Transverse colon (tissue), 4 donors: Measurements from ENCODE around the gene CDK9.
"Not testable (repeated sequence)": the region's sequence is repeated elsewhere in the genome, so short reads cannot be mapped to it uniquely, and the experiment has no call there.

Experiments used
- POLR2A ChIP-seq: fragments of 450-650 bp; IDR thresholded peaks from one replicate; pipeline ENCODE4 v1.6.1; 2016; ENCODE audit warnings: antibody characterized with exemption, mild to moderate bottlenecking, moderate library complexity
- POLR2AphosphoS5 ChIP-seq, 3 donors: sonication (generic); formaldehyde crosslinking; IDR thresholded peaks; one replicate each; pipeline ENCODE4 v1.6.1; 2016; ENCODE audit warnings: antibody characterized with exemption in 3 of 3
- TF ChIP-seq, protein P1 (sequence below), 5 experiments: fragments of 200-600 bp in 3 of 5; fragments of 450-650 bp in 2 of 5; sonication (generic) in 3 of 5; IDR thresholded peaks; 1 replicate in 2 of 5; 2 replicates in 3 of 5; pipeline ENCODE4 v1.5.1; 2016 to 2017; ENCODE audit warnings: antibody characterized with exemption in 5 of 5, inconsistent platforms in 3 of 5, mild to moderate bottlenecking in 2 of 5, moderate library complexity in 1 of 5

DNA sequence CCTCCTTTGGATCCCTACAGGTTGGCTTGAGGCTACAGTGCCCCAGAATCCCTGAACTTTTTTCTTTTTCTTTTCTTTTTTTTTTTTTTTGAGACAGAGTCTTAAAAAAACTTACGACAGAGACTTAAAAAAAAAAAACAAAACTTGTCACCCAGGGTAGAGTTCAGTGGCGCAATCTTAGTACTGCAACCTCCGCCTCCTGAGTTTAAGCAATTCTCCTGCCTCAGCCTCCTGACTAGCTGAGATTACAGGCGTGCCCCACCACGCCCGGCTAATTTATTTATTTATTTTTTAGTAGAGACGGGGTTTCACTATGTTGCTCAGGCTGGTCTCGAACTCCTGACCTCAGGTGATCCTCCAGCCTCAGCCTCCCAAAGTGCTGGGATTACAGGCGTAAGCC lies 4.9 kb upstream of the CDK9 start:
- not testable (repeated sequence) for TF ChIP-seq POLR2A; POLR2AphosphoS5 (IDR thresholded peaks at IDR 0.05)
- TF ChIP-seq, protein P1, sequence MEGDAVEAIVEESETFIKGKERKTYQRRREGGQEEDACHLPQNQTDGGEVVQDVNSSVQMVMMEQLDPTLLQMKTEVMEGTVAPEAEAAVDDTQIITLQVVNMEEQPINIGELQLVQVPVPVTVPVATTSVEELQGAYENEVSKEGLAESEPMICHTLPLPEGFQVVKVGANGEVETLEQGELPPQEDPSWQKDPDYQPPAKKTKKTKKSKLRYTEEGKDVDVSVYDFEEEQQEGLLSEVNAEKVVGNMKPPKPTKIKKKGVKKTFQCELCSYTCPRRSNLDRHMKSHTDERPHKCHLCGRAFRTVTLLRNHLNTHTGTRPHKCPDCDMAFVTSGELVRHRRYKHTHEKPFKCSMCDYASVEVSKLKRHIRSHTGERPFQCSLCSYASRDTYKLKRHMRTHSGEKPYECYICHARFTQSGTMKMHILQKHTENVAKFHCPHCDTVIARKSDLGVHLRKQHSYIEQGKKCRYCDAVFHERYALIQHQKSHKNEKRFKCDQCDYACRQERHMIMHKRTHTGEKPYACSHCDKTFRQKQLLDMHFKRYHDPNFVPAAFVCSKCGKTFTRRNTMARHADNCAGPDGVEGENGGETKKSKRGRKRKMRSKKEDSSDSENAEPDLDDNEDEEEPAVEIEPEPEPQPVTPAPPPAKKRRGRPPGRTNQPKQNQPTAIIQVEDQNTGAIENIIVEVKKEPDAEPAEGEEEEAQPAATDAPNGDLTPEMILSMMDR (IDR thresholded peaks at IDR 0.05), result peak in 1 of 5 experiments; percentile 7
